Activated CD8-positive, alpha-beta memory T cell treated with anti-CD3 and anti-CD28 coated beads, Interleukin-2, amount 50 U/mL, for 4 hours (primary cell): ENCODE results near the gene SPECC1.
"Not testable (repeated sequence)": the region's sequence is repeated elsewhere in the genome, so short reads cannot be mapped to it uniquely, and the experiment has no call there.

Experiments used
- DNase-seq: peaks from one replicate; pipeline ENCODE4 v3.0.0-alpha.2; 2020

Gene SPECC1

GRCh38 chr17:20180661-20181060 is 171.5 kb downstream of the SPECC1 start:
- no peak for DNase-seq

- DNase-seq, result no peak
Measured at GRCh38 chr17:20184181-20184580, 175.0 kb downstream of the SPECC1 start.

- no peak for DNase-seq
Measured at GRCh38 chr17:20184977-20185619, 175.9 kb downstream of the SPECC1 start.

- no peak for DNase-seq
Measured at GRCh38 chr17:20187049-20187448, 177.9 kb downstream of the SPECC1 start.

GRCh38 chr17:20189302-20189701 is 180.1 kb downstream of the SPECC1 start:
- DNase-seq, result no peak

- DNase-seq, result no peak
Measured at GRCh38 chr17:20189979-20190378, 180.8 kb downstream of the SPECC1 start.

- DNase-seq, result no peak
Measured at GRCh38 chr17:20190605-20191004, 181.4 kb downstream of the SPECC1 start.

GRCh38 chr17:20191056-20191455 is 181.9 kb downstream of the SPECC1 start:
- no peak for DNase-seq

GRCh38 chr17:20196286-20196685 is 187.1 kb downstream of the SPECC1 start:
- DNase-seq, result not testable (repeated sequence)

GRCh38 chr17:20197272-20197926 is 188.2 kb downstream of the SPECC1 start:
- no peak for DNase-seq

GRCh38 chr17:20200016-20200795 is 191.0 kb downstream of the SPECC1 start:
- DNase-seq, result no peak

- no peak for DNase-seq
Measured at GRCh38 chr17:20200865-20201458, 191.8 kb downstream of the SPECC1 start.

GRCh38 chr17:20202141-20202621 is 193.0 kb downstream of the SPECC1 start:
- no peak for DNase-seq

GRCh38 chr17:20203018-20203417 is 193.9 kb downstream of the SPECC1 start:
- DNase-seq, result no peak

GRCh38 chr17:20203761-20204263 is 194.7 kb downstream of the SPECC1 start:
- DNase-seq, result no peak

- no peak for DNase-seq
Measured at GRCh38 chr17:20205609-20206008, 196.4 kb downstream of the SPECC1 start.

- DNase-seq, result peak; percentile 25
Measured at GRCh38 chr17:20206068-20206467, 196.9 kb downstream of the SPECC1 start.

- DNase-seq, result no peak
Measured at GRCh38 chr17:20206591-20206990, 197.4 kb downstream of the SPECC1 start.

GRCh38 chr17:20207262-20207985 is 198.3 kb downstream of the SPECC1 start:
- DNase-seq, result no peak

GRCh38 chr17:20208717-20209116 is 199.6 kb downstream of the SPECC1 start:
- no peak for DNase-seq

GRCh38 chr17:20210180-20210579 is 201.0 kb downstream of the SPECC1 start:
- DNase-seq, result no peak

GRCh38 chr17:20210614-20211013 is 201.5 kb downstream of the SPECC1 start:
- DNase-seq, result no peak
